KBM-7 (cell line): ENCODE measurements around the gene NPAS3.

Source experiments
- DNase-seq: peaks from one replicate; pipeline ENCODE4 v3.0.0-alpha.2; 2015
- in situ Hi-C: fragments of 300-500 bp; cut with MboI; formaldehyde crosslinking; loops from 2 replicates; pipeline ENCODE4 v1.14.3; 2020; ENCODE audit warnings: low sequenced_read_pairs, low pct_unique_long_range_greater_than_20kb, mixed read lengths

NPAS3 gene

DNA sequence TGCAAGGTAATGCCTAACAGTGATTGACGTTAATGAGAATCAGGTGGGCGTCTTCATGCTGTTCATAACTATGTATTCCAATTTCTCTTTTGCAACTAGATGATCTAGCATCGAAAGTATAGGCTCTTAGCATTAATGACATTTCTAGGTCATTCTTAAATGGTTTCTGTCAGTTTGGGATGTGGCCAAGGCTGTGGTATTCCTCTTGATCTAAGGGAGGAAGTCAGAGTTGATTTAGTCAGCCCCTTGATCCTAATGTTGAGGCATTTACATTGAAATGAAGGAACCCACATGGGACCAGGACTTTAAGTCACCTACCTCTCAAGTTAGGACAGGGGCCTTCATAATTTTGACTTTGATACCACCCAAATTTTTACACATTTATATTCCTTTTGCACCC is 448.1 kb downstream of the NPAS3 start:
- in situ Hi-C loops = no loop called here
- no peak for DNase-seq

DNA sequence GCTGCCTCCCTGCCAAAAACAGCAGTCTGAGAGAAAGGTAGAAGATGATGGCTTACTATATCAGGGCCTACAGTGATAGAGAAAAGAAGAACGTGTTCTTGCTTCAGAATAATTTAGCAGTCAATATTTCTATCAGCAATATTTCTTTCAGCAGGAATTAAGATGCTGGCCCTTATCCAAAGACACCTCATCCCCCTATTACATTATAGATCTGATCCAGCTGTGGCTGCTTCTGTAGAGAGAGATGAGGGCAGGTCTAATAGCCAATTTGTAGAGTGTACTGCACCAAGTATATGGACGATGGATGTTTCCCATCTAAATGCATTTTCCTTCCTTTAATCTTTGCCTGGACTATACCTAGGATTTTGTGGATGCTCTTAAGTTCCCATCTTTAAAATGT is 451.7 kb downstream of the NPAS3 start:
- in situ Hi-C loops = no loop called here
- DNase-seq = no peak

DNA sequence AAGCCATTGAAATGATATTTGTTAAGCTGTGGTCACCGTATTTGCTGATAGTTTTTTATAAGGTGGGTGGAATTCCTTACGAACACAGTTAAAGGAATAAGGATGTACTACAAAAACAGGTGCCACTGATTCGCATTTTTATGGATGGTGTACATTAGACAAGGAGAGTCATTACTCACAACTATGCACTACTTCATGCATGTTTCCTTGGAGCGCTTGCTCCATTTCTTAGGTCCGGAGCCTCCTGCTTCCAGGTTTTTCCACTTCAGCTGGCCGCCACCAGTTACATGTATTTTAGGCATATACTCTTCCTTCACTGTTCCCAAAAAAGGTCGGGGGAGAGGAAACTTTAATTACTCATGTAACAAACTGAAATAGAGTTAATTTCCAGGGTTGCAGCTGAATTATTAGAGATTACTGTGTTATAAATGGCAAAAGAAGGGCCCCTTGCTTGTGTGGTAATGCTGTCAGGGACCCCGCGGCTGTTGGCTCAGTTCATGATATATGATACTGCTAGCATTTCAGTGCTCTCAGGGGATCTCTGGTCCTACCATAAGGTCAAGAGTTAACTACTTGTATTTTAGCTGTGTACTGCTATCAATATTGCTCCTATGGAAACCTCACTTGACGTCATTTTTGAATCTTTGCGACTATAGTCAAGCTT is 454.7 kb downstream of the NPAS3 start:
- DNase-seq = no peak
- in situ Hi-C loops = no loop called here

DNA sequence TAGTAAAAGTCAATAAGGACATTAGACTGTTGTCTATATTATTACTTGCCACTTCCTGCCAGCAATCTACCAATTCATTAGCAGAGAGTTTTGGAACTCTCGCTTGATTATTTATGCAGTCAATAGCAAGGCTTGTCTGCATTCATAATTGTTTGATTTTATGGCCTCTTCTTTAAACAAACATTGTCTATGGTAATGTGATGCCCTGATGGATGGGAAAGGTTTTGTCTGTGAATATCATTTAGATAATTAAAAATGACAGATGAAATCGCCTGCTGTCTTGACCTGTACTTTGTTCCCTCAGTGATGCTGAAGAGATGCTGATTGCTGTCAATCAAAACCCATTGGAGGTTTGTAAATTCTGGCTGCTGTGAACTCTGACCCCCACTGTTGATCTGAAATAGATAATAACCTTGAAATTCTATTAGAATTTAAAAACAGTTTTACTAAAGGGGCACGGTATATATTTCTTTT is 455.3 kb downstream of the NPAS3 start:
- in situ Hi-C loops = no loop called here
- no peak for DNase-seq

DNA sequence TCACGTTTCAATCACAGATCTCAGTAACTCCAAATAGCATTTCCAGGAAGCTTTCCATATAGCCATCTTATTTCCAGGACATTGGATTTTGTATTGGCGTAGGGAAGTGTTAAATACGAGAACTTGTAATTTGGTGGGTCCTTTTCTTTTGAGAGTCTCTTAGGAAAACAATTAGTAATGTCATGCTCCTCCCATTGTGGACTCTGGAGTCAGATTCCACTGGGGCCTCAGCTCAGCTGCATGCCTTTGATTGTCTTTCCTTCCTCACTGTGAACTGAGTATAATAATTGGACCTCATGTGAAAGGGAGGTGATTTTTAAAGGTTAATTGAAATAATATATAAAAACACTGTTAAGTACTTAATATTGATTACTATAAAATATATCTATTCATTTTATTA is 462.6 kb downstream of the NPAS3 start:
- no peak for DNase-seq
- in situ Hi-C loops = no loop called here

DNA sequence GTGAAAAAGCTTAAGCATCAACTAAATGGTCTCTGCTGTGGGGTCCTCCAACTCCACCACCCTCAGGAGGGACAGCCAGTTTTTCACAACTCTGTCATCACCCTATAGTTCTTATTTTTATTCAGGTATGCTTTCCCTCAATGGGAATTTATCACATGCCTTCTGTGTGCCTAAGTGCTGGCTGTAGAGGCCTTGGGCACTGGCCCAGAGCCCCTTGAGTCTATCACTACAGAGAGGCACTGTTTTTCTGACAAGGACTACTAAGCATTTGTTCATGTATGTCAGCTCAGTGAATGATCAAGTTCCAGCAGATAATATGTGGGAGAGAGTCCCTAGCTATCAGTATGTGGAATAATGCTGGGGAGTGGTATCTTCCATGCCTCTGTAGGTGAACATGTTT is 463.9 kb downstream of the NPAS3 start:
- in situ Hi-C loops = no loop called here

DNA sequence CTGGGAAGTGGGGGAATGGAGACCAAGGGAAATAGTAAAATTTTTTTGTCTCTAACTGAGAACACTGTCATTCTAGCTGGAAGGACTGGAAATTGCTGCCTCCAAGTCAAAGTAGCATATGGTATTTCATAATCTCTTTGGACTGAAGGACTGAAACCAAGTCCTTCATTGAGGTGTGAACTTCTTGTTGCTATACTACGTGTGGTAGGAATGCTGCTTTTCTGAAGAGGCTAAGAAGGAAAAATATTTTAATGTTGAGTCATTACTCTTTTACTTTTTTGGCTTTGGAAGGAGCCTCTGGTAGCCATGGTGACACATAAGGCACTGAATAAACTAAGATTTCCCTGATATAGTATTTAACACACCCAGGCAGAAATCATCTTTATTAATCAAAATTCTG is 465.4 kb downstream of the NPAS3 start:
- DNase-seq = no peak
- in situ Hi-C loops = no loop called here

More for the DNA sequence above, 463.9 kb downstream of the NPAS3 start:
- no peak for DNase-seq

DNA sequence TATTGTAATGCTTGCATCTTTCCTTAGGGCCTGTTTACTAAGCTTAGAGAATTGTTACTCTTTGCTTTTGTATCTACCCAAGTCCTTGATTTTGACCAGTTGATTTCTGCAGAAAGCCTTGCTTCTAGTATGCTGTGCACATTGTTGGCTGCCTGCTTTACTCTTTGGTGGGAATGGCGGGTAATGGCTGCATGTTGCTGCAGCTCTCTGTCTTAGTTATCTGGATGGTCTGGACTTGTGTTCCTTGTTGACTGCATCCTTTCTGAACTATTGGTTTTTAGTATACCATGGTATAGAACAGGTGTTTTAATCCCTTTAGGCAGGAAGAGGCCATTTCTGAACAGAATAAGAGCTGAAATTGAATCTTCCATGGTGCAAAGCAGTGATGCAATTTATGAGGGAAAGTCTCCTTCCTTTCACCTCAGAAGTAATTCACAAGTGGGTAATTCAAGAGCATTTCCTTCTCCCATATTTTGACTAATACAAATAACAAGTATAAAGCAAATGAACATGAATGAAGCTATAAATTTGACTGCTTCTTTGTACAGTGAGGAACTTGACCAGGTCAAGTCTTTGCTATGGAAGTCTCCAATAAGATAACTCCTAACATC is 466.4 kb downstream of the NPAS3 start:
- no peak for DNase-seq
- in situ Hi-C loops = no loop called here

DNA sequence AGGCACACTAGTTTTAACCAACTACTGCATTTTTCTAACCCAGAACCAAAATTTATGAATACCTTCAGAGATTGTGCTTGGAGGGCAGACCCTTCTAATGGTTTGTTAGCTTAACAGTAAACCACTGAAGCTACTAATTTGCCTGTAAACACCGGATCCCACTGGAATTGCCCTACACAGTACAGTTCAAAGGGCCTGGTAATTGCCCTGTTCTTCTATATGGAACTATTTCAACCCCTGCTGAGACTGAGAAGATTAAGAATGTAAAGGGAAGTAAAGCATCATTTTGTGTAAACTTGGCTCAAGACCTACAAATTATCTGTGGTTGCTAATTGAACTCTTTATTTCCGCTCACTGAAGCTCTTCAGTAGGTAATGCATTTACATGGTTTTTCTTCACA is 468.1 kb downstream of the NPAS3 start:
- in situ Hi-C loops = no loop called here
- no peak for DNase-seq

DNA sequence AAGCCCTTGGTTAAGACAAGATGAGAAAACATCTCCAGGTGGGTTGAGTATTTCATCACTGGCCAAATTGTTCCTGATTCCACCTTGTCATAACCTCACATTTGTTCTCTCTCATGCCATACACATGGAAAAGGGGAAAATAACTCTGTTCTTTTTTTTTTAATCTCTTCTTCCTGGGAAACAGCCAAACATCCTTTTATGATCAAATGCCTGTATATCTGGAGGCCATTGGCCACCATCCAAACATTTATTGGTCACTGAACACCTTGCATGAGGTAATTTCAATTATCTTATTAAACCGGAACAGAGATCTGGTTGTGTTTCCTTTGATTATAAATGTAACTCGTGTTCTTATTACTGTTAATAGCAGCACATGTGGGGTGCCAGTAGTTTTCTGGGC is 469.6 kb downstream of the NPAS3 start:
- no peak for DNase-seq
- in situ Hi-C loops = no loop called here

DNA sequence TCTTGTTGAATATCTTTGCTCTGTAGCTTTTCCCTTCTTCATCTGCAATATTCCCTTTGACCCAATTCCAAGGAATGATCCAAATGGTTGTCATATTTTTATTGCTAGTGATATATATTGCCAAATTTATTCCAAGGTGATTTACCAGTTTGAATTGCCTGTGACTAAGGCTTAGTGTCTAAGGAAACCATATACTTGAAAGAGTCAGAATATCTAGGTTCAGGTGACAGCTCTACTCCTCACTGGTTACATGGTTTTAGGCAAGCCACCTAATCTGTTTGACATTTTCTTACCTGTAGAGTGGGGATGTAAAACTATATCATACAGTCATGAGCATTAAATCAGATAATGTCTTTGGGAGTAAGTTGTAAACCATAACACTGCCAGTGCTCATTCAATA is 473.8 kb downstream of the NPAS3 start:
- in situ Hi-C loops = no loop called here
- no peak for DNase-seq

DNA sequence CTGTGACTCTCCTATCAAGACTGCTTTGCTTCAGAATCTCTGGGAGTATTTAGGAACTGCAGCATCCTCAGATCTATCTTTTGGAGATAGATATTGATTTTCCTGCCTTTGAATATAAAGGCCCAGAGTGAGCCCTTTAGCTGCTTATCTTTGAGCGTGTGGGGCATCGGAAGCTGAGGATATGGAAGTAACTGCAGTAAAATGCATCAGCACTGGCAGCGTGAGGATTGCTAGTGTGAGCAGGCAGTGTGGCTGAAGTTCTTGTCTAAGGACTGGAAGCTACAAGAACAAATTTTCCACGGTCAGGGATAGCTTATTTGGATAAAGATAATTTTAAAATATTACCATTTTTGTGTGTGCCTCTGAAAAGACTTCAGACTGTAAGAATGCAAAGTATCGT is 474.7 kb downstream of the NPAS3 start:
- in situ Hi-C loops = no loop called here
- DNase-seq = no peak

DNA sequence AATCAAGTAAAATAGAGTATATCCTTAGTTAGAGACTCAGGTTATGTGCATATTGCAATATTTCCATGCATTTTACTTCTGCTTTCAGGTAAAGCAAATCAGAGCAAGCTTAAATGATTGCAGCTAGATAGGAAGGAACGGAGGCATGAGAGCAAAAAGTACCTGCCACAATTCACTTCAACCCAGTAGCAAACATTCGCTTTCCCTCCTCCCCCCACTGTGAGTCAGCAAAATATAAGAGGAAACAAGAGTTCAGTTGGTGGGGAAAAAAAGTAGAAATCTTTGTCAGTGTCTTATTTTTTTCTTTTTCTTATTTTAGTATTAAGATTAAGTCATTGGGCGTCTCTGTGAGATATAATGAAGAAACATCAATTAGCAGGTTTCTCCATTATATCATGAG is 475.4 kb downstream of the NPAS3 start:
- peak; percentile 59 for DNase-seq
- in situ Hi-C loops = no loop called here

DNA sequence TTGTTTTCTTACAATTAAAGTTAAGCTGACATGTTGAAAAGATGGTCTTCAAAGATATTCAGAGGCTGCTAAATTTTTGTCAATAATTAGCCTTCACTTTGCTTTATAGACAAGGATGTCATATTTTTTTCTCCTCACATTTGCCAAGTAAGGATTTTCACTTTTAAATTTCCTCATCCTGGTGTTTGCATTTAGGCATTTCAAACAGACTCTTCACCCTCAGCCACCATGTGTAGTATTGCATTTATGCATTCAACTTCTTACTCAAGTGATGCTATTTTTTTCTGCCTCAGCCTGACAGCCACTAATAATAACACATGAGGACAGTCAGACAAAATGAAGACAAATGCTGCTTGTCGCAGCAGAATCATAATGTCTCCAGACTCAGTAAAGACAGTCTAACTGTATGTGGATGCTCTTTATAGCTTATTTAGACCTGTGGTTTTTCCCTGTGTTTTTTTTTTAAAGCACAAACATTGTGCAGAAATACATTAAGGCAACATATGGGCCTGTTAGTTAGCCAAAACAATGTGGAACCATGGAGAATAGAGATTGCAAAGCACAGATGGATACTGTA is 481.5 kb downstream of the NPAS3 start:
- in situ Hi-C loops = no loop called here

DNA sequence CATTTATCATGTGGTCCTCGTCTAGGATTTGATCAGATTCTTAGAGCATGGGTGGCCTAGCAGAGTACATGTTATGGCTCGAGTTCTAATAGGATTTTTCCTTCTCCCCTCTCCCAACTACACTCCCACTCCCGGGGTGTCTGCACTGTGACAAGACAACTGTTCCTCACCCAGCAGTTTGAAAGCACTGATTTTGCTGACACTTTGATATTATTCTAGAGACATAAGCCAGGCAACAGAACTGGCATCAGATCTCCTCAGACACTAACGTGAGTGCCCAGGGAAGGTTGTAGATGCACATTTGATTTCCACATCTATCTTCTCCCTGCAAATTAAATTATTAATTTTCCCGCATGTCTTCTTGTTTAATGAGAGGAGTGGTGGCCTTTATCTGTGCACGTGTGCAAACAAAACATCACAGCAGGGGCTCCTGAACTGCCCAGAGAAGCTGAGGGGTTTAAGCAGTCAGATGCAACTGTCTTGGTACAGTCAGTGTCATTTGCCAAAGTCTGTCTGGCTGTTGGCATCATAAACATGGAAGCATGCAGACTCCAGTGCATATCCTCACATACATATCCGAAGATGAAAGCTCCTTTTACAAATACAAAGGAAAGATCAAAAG is 491.8 kb downstream of the NPAS3 start:
- in situ Hi-C loops = no loop called here
- DNase-seq = no peak

More for the DNA sequence above, 481.5 kb downstream of the NPAS3 start:
- no peak for DNase-seq

DNA sequence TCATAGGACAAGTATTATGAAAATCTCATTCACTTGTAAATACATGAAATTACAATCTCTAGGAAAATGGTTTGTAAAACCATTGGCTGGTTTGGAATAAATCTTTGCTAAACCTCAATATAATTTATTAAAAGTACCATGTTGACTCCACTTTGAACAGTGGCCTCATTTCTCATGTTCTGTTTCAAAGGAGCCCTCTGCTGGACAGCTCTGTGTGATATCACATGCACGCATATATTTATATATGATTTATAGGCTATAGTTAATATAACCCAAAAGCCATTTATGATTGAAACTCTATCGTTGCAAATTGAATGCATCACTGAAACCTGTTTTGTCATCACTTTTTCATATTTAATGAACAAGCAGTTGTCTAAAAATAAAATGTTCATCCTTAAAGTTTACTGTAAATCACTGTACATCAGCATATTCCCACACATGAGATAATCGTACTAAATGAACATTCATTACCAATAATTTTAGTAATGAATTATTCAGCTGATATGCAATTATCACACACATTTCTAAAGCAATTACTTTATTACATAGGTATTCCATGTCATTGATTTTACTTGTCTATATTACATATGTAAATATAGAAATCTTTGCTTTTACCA is 493.8 kb downstream of the NPAS3 start:
- peak; percentile 19 for DNase-seq
- in situ Hi-C loops = no loop called here

DNA sequence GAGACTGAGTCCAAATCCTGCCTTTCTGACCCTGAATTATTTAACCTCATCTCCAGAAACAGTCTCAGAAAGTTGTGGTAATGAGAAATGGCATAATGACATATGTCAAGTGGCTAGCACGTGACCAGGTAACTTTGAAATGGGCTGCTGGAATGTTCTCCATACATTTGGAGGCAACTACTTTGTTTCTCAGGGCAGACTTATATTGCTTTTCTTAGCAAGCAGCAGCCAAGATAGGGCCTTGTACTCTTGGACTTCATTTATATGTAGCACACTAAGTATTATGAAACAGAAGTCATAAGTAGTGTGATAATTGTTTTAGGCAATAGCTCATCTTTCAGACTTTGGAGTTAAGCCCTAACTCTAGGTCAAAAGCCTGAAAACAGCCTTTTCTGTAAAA is 494.7 kb downstream of the NPAS3 start:
- in situ Hi-C loops = no loop called here

DNA sequence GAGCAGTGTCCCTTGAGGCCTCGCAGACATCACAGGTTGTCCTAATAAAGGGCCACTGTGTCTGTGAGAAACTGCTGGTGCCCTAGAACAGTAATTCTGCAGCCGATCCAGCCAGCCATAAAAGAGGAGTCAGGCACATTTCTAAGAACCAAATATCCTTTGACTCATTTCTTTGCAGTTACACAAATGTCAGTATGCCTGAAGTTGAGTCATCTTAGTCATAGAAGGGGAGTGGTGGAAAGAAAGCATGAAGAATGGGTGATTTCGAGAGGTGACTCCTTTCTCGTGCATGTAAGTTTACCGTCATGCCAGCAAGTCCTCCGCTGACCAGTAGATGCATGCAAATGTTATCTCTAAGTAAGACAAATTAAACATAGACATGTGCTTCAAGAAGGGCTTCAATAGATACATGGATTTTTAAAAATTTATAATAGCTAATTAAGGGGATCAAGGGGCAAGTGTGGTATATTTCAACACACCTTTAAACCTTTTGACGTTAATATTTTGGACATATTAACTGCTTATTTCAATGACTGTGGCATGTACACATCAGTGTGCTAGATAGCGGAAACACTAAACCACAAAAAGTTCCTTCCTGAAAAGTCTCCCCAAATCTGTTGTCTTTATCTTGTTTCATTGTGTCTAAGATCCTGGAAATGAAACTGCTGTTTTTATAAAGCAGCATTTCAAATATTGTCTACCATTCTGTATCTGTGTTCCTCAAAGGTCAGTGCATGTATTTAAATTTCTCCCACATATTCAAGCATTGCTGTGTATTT is 497.4 kb downstream of the NPAS3 start:
- in situ Hi-C loops = no loop called here
- peak; percentile 19 for DNase-seq

More for the DNA sequence above, 494.7 kb downstream of the NPAS3 start:
- no peak for DNase-seq

DNA sequence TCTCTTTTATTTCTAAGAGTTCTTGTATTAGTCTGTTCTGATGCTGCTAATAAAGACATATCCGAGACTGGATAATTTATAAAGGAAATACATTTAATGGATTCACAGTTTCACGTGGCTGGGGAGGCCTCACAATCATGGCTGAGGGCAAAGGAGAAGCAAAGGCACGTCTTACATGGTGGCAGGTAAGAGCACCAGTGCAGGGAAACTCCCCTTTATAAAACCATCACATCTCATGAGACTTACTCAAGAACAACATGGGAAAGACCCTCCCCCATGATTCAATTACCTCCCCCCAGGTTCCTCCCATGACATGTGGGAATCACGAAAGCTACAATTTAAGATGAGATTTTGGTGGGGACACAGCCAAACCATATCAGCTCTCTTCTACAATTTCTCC is 503.0 kb downstream of the NPAS3 start:
- no peak for DNase-seq
- in situ Hi-C loops = no loop called here
